Kidney (tissue), 14 donors: ENCODE data around the gene TTC31. TPM values are rescaled to one million over a fixed set of nuclear protein-coding genes. Genes with fewer than 3 reads are reported as not detected.

ENCODE experiments used
- DNase-seq, 5 donors: peaks; one replicate each; pipeline ENCODE4 v3.0.0-alpha.2; 2013 to 2020
- FAIRE-seq: peaks from 2 replicates; lab custom pipeline; 2012; peaks lifted over from hg19 to GRCh38; lab: Jason Lieb, UNC
- H3K27ac ChIP-seq, 2 donors: one replicate each; pipeline ENCODE4 v1.7.0; 2013; ENCODE audit warnings: low read depth in 2 of 2, low read length in 2 of 2, inconsistent platforms in 1 of 2
- H3K27me3 ChIP-seq: one replicate; pipeline ENCODE4 v1.7.1; 2013; ENCODE audit warnings: low read length, inconsistent platforms; ENCODE audit not compliant: control insufficient read depth, insufficient read depth
- H3K36me3 ChIP-seq, 3 donors: one replicate each; pipeline versions ENCODE4 v1.7.0 to v1.7.1; 2013; ENCODE audit warnings: low read length in 3 of 3, control low read depth in 1 of 3, inconsistent platforms in 1 of 3; ENCODE audit not compliant: insufficient read depth in 3 of 3, control insufficient read depth in 2 of 3
- H3K4me1 ChIP-seq, 3 donors: one replicate each; pipeline versions ENCODE4 v1.7.0 to v1.7.1; 2013; ENCODE audit warnings: low read length in 3 of 3, inconsistent platforms in 1 of 3, low read depth in 1 of 3; ENCODE audit not compliant: control insufficient read depth in 2 of 3, insufficient read depth in 2 of 3
- H3K4me3 ChIP-seq, 3 donors: one replicate each; pipeline versions ENCODE4 v1.7.0 to v1.8.1; 2013; ENCODE audit warnings: low read length in 3 of 3, control low read depth in 1 of 3, inconsistent platforms in 1 of 3
- H3K9ac ChIP-seq, 3 donors: one replicate each; pipeline versions ENCODE4 v1.7.0 to v1.7.1; 2013; ENCODE audit warnings: low read length in 3 of 3, control low read depth in 1 of 3, inconsistent platforms in 1 of 3
- H3K9me3 ChIP-seq, 3 donors: one replicate each; pipeline versions ENCODE4 v1.7.0 to v1.7.1; 2013; ENCODE audit warnings: low read length in 3 of 3, control low read depth in 1 of 3, inconsistent platforms in 1 of 3; ENCODE audit not compliant: control insufficient read depth in 2 of 3, insufficient read depth in 1 of 3
- intact Hi-C: fragments of 100-400 bp; cut with DNase I; formaldehyde crosslinking; loops from one replicate; pipeline ENCODE4 v1.11.1; 2022
- polyA plus RNA-seq: library from polyadenylated mRNA; stranded (reverse); fragments of 350-450 nt; fragmentation: Illumina TruSeq; extraction: RNeasy Lipid Tissue Mini Kit (QIAGEN cat#74804); gene quantifications from one replicate; pipeline ENCODE4 v1.2.3, GENCODE V29; 2014; ENCODE audit warnings: low read depth, low replicate concordance; ENCODE audit not compliant: insufficient read depth
- total RNA-seq: library from RNA; stranded (reverse); fragmentation: NEBNext Ultra II Directional; extraction: Animal tissue kit (Norgen Biotek cat#: 25700); gene quantifications from one replicate; pipeline ENCODE4 v1.2.1, GENCODE V29; 2021
- TF ChIP-seq, protein P1 (sequence below): IDR thresholded peaks from 3 replicates; pipeline ENCODE4 v1.5.1; 2012; ENCODE audit warnings: mild to moderate bottlenecking, moderate library complexity, borderline replicate concordance; ENCODE audit not compliant: insufficient read depth; ENCODE audit errors: extremely low read depth
- donor health status: control.
- donor health status: control.
- donor health status: control.
- donor health status: control.
- donor health status: control.
- donor health status: DM: yes; HTN: yes; CAD: no.
- donor health status: Normal renal cell carcinoma (clear cell type).

Gene TTC31
- total and polyA plus RNA-seq, 2 donors from 2014 or later, result 11.5 to 29.1 TPM

DNA sequence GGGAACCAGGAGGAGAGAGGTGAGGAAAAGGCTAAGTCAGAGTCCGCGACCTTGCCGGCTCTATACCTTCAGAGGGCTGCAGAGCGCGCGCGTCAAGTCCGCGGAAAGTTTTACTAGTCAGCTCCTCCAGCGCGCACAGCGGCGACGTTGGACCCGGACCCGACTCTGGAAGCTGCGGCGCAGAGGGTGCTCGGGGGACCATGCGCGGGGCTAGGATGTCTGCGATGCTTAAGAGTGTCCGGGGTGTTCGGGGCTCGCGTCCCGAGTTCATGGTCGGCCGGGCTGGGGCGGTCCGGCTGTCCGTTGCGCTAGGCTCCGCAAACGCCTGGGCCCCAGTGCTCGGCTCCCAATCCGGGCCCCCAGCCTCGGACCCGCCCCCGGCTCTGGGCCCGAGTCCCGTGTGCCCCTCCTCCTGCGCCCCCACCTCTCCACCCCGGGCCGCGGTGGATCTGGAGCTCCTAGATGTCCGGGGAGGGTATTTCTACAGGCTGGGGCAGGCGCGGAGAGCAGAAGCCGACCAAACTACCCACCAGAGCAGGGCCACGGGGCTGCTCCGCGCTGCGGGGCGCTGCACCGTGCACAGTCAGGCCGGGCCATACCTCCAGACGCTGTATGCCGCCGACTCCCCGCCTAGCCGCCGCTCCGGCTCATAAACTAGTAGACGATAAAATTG lies 16.5 kb downstream of the TTC31 start, which contains the start of gene LBX2:
TSS of gene LBX2 (minus strand) at position 337 of the 673 bp plus-strand sequence. CDS start at position 271, 66 bp downstream.
- H3K4me1 ChIP-seq, result peaks cover 0 to 22% (median 10%) of the 10 kb centered on the region in 3 donors
- H3K9me3 ChIP-seq, result no peaks in the 10 kb centered on the region
- TF ChIP-seq, protein P1, sequence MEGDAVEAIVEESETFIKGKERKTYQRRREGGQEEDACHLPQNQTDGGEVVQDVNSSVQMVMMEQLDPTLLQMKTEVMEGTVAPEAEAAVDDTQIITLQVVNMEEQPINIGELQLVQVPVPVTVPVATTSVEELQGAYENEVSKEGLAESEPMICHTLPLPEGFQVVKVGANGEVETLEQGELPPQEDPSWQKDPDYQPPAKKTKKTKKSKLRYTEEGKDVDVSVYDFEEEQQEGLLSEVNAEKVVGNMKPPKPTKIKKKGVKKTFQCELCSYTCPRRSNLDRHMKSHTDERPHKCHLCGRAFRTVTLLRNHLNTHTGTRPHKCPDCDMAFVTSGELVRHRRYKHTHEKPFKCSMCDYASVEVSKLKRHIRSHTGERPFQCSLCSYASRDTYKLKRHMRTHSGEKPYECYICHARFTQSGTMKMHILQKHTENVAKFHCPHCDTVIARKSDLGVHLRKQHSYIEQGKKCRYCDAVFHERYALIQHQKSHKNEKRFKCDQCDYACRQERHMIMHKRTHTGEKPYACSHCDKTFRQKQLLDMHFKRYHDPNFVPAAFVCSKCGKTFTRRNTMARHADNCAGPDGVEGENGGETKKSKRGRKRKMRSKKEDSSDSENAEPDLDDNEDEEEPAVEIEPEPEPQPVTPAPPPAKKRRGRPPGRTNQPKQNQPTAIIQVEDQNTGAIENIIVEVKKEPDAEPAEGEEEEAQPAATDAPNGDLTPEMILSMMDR, result no peak
- intact Hi-C loops, result no loop called here
- peak; percentile 78 to 83 (median 81) for DNase-seq
- H3K4me3 ChIP-seq, result peak within 1 kb of the TSS; percentile 6 to 35 (median 23)
- no peak for FAIRE-seq
- H3K9ac ChIP-seq, result no peak within 1 kb of the TSS
- H3K27ac ChIP-seq, result no peak within 1 kb of the TSS
- no peaks in the 10 kb centered on the region for H3K36me3 ChIP-seq
- peaks cover 12% of the 10 kb centered on the region for H3K27me3 ChIP-seq

DNA sequence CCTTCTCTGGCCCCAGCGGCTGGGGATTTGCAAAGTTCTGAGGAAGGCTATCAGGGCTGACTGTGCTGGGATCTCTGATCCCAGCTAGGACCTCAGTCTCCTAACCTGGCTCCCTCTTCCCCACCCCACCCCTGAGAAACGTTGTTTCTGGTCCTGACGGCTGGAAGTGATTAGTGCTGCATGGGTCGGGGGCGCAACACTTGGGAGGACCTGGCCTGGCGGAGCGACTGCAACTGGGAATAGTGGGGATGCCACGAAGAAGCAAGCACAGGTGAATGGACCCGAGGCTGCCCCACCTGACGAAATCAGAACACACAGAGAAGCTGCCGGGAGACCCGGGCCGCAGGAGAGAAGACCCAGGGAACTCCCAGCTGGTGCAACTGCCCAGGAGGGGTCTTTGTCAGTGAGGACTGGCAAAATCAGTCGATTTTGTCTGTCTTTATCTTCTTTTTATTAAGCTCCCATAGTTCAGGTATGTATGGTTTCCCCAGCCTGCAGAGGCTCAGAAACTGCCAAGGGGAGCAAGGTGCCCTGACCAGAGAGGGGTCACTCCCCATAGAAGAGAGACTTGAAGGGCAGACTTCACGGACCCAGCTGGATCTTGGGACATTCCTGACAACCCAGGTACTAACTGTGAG lies 17.2 kb downstream of the TTC31 start:
- FAIRE-seq (no peak), DNase-seq (peak in 1 of 5 donors; percentile 60)
- H3K4me3 ChIP-seq, result no peak overlapping the region
- H3K36me3 ChIP-seq, result peaks cover 0 to 6% (median 0%) of the 10 kb centered on the region in 3 donors
- intact Hi-C loops, result no loop called here
- peaks cover 0 to 22% (median 10%) of the 10 kb centered on the region in 3 donors for H3K4me1 ChIP-seq
- H3K27me3 ChIP-seq, result peaks cover 12% of the 10 kb centered on the region
- TF ChIP-seq, protein P1, result no peak
- H3K9me3 ChIP-seq, result no peaks in the 10 kb centered on the region
- H3K9ac ChIP-seq, result no peak overlapping the region
- H3K27ac ChIP-seq, result no peak overlapping the region

DNA sequence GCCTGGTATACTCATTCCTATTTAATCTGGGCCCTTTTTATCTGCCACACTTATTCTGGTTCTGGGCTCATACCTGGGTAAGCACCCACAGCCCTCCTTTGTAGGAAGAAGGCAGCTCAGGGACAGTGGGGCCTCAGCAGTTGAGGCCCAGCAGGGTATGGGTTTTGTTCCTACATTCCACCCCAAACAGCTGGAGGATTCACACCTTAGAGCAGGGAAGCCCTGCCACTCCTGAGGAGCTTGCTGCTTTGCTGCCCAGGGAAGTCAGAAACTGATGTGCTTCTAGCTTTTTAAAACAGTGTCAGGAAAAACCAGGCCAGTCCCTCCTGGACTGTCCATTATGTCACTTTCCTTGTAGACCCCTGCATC lies 17.7 kb downstream of the TTC31 start:
- no peak overlapping the region for H3K4me3 ChIP-seq
- H3K27me3 ChIP-seq, result peaks cover 12% of the 10 kb centered on the region
- peaks cover 3 to 11% (median 5%) of the 10 kb centered on the region in 3 donors for H3K36me3 ChIP-seq
- FAIRE-seq (no peak), DNase-seq (no peak)
- no peaks in the 10 kb centered on the region for H3K9me3 ChIP-seq
- TF ChIP-seq, protein P1, result no peak
- no peak overlapping the region for H3K9ac ChIP-seq
- intact Hi-C loops, result no loop called here
- no peak overlapping the region for H3K27ac ChIP-seq
- peaks cover 0 to 26% (median 11%) of the 10 kb centered on the region in 3 donors for H3K4me1 ChIP-seq
